ENCODE data around the gene GCC2. TPM values are rescaled to one million over a fixed set of nuclear protein-coding genes. Genes with fewer than 3 reads are reported as not detected.
"Not testable (repeated sequence)": the region's sequence is repeated elsewhere in the genome, so short reads cannot be mapped to it uniquely, and the experiment has no call there.

The GCC2 gene
- total RNA-seq, 4 donors from 2014 or later = 18.9 to 59.1 (median 24.1) TPM

DNA sequence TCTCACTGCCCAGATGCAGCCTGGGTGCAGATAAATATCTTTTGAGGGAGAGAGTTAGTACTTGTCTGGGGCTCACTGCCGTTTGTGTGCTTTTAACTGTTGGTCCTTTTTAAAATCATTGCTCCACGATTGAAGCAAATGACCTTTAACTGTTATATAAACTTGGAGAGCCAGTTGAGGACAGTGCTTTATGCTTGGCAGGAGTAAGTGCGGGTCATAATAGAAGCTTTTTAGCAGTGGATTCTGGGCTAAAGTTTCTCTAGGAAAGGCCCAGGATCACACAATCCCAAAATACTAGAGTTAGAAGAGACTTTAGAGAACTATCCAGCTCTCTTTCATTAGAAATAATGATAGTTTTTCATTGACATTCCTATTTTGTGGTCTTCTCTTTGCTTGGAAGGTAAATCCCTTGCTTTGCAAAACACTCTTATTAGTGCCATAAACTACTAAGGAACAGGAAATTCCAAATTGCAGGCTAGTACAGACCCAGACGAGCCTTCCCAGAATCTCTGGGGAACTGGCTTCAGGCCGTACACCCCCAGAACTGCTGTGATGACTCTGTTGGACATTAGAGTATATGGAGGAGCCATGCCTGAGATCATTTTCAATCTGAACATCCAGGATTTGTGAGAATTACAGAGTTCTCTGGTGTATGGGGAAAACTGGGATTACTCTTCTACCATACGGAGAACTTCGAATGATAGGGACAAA, 104.4 kb downstream of the GCC2 start:
- ATAC-seq (ENCODE audit: low FRiP score) = no peak
- TF ChIP-seq, protein P1, sequence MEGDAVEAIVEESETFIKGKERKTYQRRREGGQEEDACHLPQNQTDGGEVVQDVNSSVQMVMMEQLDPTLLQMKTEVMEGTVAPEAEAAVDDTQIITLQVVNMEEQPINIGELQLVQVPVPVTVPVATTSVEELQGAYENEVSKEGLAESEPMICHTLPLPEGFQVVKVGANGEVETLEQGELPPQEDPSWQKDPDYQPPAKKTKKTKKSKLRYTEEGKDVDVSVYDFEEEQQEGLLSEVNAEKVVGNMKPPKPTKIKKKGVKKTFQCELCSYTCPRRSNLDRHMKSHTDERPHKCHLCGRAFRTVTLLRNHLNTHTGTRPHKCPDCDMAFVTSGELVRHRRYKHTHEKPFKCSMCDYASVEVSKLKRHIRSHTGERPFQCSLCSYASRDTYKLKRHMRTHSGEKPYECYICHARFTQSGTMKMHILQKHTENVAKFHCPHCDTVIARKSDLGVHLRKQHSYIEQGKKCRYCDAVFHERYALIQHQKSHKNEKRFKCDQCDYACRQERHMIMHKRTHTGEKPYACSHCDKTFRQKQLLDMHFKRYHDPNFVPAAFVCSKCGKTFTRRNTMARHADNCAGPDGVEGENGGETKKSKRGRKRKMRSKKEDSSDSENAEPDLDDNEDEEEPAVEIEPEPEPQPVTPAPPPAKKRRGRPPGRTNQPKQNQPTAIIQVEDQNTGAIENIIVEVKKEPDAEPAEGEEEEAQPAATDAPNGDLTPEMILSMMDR (IDR thresholded peaks at IDR 0.05) = no peak

DNA sequence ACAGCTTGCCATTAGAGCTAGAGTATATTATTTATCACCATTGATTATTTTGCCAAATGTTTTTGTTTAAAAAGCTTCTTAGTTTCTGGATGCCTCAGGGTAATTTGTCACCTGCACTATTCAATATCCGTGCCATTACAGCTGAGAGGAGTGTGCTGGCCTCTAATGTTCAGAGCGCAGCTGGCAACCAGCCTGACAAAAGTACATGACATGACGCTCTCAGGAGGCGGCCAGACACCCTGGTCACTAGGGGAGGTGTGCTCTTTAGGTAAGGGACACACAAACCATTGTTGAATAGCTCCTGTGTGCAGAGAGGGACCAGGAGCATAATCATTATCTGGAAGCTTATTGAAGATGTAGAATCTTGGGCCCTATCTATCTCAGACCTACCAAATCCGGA, 105.5 kb downstream of the GCC2 start:
- DNase-seq (ENCODE audit: low spot score) (no peak), ATAC-seq (ENCODE audit: low FRiP score) (no peak)
- TF ChIP-seq, protein P1 (IDR thresholded peaks at IDR 0.05) = no peak

More for the DNA sequence above, 104.4 kb downstream of the GCC2 start:
- DNase-seq (ENCODE audit: low spot score) = no peak

DNA sequence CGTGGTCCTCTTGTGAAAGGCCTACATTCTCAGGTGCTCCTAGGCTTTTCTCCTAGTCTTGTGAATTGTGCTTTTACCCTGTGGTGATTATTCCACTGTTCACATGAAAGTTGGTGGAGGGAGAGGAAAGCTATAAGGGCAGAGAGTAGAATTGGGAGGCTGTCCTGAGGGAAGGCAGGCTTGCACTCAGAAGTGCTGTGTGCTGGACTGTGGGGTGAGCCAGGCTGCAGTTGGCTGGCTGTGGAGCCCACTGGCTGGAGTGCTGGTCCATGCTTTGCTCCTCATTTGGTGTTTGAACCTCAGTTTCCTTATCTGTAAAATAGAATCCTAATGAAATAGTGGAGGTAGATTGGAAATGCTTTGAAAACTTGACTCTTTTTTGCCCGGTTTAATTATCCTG, 106.6 kb downstream of the GCC2 start:
- ATAC-seq (ENCODE audit: low FRiP score) (no peak), DNase-seq (ENCODE audit: low spot score) (no peak)
- TF ChIP-seq, protein P1 (IDR thresholded peaks at IDR 0.05) = no peak

DNA sequence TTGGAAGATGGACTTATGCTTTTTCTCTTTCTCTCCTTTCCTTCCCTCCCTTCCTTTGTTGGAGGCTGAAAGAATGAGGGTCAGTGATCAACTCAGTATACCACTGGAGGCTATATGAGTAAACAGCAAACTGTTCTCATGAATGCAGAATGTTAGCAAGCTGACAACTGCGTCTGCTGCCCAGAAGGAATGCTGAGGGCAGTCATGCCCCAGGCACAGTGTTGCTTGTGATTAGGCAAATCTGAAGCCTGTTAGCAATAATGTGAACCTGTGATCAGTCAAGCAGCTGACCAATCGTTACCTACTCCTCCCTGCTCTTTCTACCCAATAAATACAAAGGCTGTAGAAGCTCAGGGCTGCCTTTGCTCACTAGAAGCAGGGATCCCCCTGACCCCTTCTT, 107.6 kb downstream of the GCC2 start:
- not testable (repeated sequence) for DNase-seq (ENCODE audit: low spot score); ATAC-seq (ENCODE audit: low FRiP score)

Small RNA genes within 50 kb of the gene (small RNA-seq; reads per million reads assigned to genes)
- not detected for gene SMIM12P1

Other genes with a start within 250 kb of the GCC2 start
- not detected for gene SULT1C3, start 209.2 kb upstream of the GCC2 start, total RNA-seq
- 1 to 10 TPM in 1 of 4 donors, under 1 TPM in 1, not detected in 2; 0.28 to 2.4 TPM for gene SULT1C2, start 160.3 kb upstream of the GCC2 start, total RNA-seq
- 10 to 100 TPM in 1 of 4 donors, 1 to 10 TPM in 3; 3.5 to 16.2 (median 4.2) TPM for gene SULT1C4, start 71.3 kb upstream of the GCC2 start, total RNA-seq
- 100 to 1,000 TPM in 3 of 4 donors, 10 to 100 TPM in 1; 69.4 to 175 (median 155) TPM for gene LIMS1, start 85.3 kb downstream of the GCC2 start, total RNA-seq